HCEC 1CT (cell line): Measurements from ENCODE around the gene INPP5D.
"Not testable (repeated sequence)": the region's sequence is repeated elsewhere in the genome, so short reads cannot be mapped to it uniquely, and the experiment has no call there.

ENCODE experiments used
- DNase-seq: peaks from one replicate; pipeline ENCODE4 v3.0.0-alpha.2; 2017

Gene INPP5D

DNA sequence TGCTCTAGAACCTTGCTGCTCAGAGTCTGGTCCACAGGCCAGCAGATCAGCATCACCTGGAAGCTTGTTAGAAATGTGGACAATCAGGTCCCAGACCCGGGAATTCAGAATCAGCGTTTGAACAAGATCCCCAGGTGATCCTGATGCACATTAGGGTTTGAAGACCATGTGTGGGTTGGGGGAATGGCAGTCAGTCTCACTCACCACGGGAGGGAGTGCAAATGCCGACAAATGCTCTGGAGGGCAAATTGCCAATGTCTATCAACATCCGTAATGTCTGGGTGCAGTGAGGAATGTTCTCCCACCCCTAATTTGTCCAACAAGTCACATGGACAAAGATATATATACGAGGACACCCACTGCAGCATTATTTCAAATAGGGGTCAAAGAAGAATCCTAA lies 34.5 kb downstream of the INPP5D start:
- no peak for DNase-seq

DNA sequence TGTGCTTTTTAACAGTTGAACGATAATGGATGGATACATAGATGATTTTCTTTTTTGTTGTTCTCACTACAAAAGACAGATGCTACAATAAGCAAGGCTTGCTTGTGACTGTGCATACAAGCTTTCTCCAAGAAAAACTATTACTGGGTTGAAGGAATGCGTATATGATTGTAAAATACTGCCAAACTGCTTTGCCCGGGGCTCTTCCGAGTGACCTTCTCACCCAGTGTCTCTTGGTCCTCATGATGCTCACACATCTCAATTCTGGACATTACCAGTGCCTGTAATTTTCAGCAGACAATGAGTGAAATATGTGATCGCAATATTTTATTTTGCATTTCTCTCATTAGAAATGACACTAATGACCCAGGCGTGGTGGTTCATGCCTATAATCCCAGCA lies 35.9 kb downstream of the INPP5D start:
- DNase-seq: no peak

DNA sequence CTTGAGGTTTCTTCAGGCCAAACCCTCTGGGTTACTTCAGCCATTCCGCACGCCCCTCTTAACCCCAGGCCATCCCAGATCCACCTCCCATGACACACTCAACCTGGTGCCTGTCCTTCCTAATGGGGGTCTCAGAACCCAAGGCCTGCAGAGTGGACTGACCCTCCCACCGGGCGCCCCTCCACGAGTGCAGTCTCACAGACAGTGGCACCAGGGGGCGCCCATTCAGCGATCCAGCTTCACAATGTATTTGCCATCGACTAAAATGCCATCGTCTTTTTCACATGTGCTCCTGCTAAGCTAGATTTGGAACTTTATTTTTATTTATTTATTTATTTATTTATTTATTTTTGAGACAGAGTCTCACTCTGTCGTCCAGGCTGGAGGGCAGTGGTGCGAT lies 38.5 kb downstream of the INPP5D start:
- DNase-seq: no peak

DNA sequence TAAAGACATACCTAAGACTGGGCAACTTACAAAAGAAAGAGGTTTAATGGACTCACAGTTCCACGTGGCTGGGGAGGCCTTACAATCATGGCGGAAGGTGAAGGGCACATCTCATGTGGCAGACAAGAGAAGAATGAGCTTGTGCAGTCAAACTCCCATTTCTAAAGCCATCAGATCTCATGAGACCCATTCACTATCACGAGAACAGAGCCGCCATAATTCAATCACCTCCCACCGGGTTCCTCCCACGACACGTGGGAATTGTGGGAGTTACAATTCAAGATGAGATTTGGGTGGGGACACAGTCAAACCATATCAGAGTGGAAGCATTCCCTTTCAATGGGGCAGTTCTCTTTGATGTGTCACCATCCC lies 39.7 kb downstream of the INPP5D start:
- not testable (repeated sequence) for DNase-seq

DNA sequence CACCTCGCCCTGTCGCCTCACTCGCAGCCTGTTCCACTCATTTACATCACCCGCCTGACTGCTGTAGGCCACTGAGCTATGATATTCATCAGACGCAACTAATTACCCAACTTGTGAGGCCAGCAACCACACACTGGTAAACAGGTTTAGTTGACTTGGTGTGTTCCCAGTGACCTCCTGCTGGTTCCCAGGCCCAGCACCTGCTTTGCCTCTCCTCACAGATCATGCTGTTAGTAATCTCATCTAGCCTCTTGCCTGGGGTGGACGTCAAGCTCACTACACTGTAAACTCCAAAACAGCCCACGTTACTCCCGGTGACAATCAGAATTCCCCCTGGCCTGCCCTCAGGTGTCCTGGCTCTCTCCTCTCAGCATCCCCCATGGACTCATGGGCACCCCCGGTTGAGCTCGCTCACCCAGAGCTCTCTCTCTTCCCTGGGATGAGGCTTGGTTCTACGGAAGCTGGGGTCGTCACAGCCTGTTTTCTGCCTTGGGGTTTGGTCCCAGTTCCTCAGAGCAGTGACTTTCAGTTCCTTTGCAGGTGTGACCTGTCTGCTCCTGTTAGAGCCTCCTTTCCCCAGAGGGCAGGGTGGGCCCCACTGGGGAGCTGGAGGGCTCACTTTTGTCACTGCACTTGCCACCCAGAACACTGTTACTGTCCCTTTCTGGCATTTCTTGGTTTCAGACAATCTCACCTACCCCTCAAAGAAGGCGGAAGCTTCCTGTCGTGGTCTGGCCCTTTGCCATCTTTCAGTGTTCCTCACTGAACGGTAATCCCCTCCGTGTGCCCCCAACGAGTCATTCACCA lies 40.3 kb downstream of the INPP5D start:
- DNase-seq: no peak

DNA sequence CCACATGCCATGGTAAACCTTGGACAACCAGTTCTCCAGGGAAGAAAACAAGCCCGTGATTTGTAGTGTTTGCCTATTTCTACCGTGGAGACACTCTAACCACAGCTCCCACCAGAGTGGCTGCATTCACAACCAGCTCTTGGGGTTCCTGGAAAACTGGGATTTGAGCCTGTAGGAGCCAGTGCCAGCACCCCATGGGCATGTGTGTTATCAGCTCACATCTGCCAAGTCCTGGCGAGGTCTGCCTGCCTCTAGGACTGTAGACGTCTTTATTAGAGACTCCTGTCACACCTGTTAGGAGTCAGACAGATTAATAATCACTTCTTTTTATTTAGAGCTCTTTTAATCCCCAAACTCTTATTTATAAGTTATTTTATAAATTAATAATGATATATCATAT lies 41.0 kb downstream of the INPP5D start:
- no peak for DNase-seq

DNA sequence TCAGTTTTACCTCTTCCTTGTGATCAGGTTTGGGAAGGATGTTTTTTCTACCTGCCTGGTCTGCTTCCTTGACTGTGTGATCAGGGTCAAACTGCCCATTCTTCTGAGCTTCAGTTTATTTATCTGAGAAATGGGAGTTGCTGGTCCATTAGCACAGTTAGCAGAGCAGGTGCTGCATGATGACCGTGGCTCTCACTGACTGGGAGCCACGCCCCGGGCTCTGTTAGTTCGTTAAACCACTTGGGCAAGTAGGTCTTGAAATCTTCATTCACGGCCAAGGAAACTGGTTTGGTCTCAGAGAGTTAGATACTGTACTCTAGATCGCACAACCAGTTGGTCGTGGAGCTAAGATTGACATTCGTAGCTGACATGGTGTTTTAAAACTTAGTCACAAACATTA lies 41.7 kb downstream of the INPP5D start:
- DNase-seq: no peak

DNA sequence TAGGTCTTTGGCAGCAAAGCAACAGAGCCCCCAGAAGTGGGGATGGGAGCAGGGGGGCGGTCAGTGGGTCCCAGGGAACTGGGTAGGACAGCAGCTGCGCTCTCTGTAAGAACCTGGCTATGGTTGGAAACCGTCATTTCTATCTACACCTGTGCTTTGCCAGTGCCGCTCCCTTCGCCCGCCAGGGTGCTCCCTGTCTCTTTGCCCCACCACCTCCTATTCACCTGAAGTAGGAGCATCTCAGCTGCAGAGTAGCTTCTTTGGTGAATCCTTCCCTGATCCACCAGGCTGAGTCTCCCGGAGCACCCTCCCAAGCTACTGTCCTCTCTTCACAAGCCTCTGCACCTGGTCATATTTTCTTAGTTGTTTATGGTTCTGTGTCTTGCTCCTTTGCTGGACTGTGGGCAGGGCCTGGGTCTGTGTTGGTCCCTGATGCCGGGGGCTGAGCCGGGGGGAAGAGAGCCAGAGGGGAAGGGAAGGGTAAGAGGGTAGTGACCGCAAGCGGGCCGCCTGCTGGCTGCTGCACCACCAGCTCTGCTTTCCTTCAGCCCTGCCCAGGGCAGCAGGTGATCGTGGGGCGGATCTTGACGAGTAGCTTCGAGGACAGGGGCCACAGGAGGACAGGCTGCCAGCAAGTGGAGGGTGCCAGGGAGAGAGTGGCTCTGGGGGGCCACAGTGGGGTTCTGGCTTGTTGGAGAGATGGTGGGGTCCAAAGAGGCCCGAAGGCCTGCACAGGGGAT lies 45.2 kb downstream of the INPP5D start:
- DNase-seq: no peak

DNA sequence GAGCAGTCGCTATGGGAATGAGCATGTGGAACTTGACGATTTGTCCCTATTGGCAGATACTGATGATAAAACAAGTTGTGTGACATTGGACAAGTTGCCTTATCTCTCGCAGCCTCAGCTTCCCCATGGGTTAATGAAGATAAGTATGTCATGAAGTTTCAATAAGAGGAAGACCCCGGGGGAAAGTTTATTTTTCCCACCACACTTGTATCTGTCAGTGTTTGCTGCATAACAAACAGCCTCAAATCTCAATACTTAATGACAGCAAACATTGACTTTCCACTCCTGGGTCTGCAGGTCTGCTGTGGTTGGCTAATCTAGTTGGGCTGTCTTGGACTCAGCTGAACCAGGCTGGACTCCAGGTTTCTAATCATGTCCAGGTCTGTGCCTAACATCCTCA lies 45.8 kb downstream of the INPP5D start:
- DNase-seq: no peak

DNA sequence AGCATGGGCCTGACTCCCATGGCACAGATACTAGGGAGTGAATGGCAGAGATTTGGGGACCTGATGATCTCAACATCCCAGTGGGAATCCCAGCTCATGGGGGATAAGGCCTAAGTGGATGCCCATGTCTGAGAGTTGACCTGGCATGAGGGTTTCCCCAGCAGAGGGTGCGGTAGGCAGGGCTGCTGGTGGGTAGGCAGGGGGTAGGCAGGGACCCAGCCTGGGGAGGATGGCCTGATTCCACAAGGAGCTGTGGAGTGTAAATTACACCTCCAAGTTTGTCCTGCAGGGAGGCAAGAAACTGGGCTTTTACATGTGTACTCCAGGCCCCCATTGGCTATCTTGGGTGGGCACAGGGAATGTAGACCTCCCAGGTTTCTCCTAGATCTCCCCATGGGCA lies 46.9 kb downstream of the INPP5D start:
- DNase-seq: no peak

DNA sequence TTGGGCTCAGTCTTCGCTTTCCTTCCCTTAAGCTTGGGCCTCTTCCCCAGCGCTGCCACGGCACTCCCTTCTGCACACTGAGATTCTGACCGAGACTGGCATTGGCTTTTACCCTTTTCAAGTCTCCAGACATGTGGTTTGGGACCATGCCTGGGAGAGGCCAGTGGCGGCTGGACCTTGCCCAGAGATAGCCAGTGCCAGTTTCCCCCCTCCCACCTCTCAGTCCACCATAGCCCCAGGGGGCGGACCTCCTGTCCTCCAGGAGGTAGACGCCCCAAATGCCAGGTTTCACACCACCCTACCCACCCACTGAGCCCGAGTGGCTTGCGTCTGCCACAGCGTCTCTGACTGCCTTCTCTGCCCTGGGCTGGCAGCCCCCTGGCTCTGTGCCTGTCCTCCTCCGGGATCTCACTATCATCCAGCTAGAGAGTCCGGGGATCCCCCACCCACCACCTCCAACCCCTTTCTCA lies 47.7 kb downstream of the INPP5D start:
- DNase-seq: no peak

DNA sequence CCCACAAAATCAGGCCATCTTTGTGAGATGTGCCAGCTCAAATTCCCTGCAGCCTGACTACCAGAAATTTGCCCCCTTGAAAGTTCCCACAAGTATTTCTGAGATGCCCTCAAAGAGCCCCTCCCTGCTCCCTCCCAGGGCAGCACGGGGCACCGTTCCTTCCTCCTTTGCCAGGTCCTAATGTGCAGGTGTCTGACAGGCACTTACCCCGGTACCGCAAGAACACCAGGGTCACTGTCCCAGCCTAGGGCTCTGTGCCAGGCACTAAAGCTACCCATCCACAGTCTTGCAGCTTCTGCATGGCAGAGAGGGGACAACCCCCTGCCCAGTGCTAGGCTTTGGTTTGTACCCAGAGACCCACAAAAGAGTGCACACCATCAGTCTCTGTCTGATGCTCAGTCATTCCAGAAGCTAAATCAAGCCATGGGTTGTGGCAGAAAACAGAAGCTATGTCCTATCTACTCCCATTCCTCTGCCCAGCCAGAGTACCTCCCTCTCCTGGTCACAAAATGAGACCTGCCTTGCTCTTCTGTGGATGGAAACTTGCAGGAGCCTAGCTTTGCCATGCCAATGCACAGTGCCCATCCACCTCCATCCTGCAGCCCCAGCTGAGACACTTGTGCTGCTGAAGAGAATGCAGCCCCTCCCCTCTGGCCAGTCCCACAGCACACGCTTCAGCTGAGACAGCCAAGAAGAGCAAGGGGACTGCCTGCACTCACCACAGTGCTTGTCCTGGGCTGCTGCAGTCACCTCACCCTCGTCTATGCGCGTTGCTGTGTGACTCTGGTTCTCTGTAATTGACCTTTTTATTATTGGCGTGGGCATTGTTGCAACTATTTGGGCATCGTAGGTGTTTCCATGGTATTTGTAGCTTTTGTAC lies 48.7 kb downstream of the INPP5D start:
- DNase-seq: no peak

DNA sequence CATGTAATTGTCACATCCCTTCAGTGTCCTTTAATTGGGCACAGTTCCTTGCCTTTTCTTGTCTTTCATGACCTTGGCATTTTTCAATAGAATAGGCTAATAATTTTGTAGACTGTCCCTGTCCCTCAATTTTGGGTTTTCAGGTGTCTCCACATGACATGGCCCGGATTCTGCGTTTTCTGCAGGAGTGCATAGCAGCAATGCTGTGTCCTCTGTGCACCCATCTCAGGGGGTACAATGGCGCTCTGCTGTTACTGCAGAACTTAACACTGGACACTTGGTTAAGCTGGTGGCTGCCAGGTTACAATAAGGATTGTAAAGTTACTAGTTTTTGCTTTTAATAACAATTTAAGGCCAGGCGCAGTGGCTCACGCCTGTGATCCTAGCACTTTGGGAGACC lies 51.3 kb downstream of the INPP5D start:
- no peak for DNase-seq

DNA sequence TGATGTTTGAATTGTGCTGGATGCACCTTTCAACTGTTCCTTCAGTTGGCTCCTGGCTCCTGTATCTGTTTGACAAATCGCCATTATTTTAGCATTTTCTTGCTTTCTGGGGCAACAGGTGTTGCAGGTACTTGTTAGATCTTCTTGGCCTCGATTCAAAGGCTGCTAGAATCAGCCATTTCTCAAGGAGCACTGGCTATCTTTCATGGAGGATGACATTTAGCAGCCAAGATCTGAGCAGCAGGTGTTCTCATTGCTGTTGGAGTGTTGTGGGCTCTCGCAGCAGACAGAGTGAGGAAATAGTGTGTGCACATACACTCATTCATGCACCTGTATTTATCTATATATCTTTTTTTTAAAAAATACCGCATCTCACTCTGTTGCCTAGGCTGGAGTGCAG lies 52.2 kb downstream of the INPP5D start:
- DNase-seq: no peak

DNA sequence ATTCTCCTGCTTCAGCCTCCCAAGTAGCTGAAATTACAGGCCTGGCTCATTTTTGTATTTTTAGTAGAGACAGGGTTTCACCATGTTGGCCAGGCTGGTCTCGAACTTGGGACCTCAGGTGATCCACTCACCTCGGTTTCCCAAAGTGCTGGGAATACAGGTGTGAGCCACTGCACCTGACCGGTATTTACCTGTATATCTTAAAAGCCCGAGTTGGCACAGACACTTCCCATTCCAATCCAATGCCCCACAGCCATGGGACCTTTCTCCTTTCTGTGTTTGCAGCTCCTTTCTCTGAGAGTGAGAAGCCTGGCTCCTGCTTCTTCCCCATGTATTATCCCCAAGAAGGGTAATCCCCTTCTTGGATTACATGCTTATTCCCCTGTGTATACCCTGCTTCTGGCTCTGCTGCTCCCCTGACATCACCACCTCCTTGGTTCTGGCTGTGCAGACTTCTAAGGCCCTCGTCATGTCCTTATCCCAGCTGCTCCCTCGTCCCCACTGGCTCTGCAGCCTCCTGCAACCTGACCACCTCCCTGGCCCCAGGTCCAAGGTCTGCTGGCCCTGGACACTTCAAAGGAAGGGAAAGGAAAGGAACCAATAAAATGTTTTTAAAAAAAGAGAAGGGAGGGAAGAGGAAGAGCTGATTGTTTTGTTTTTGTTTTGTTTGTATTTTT lies 52.8 kb downstream of the INPP5D start:
- DNase-seq: no peak

DNA sequence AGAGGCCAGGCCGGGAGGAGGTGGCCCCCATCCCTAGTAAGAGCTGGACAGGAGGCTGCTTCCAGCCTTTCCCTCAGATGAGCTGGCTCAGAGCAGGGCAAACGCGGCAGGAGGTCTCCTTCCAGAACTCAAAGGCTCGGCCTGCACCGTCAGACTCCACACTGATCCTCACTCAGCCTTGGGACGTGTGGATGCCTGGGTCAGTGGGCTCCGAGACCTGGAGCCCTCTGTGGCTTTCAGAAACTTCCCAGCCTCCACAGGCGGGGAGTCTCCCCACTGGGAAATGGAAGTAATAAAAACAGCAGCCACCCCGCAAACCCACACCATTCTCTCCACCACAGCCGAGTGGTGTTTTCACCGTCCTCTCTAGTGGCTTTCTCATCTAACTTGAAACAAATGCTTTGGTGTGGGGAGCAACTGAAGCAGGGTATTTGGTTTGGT lies 54.3 kb downstream of the INPP5D start:
- no peak for DNase-seq

DNA sequence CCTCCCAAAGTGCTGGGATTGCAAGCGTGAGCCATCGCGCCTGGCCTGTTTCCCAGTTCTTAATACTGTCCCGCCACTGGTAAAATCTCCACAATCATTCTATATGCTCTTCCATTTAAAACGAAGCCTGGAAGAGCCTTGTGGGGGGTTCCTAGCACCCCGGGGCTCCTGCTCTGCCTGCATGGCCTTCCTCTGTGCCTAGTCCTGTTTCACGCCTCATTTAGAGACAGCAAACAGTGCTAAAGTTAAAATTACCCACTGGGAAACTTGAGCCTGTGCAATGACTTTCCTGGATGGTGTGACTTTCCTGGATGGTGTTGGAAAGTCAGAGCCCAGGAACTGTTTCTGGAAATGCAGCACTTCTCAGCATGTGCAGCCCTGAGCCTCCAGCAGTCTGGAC lies 55.0 kb downstream of the INPP5D start:
- DNase-seq: no peak

DNA sequence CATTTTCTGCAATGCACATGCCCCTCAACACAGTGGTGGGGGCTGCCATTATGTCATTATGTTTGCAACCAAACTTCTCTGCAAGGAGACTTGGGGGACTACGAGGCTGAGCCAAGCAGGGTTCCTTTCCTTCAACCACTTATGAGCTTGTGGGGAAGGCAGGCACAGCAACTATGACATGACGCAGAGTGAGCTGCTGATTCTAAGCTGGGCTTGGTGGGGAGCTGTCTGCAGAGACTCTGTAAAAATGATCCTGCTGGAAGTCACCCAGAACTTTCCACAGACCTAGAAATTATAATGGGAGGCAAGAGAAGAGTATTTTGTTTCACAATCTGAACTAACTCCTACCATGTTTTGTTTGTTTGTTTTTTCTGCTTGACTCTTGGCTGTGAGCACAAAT lies 55.6 kb downstream of the INPP5D start:
- no peak for DNase-seq

DNA sequence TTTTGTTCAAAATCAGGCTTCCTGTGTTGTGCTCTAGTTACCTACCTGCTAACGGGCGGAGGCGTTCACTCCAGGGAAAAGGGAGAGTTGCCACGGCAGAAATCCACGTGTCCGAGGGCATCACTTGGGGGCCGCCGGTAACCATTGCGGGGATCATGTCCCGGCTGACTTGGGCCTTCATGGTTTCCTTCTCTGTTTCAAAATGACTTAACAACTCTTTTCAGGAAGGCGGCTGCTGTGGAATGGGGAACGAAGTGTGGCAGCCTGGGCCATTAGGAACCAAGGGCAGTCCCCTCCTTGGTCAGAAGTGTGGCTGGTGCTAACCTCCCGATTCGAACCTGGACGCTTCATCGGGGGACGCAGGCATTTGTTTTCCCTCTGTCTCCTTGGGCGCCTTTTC lies 56.8 kb downstream of the INPP5D start:
- DNase-seq: no peak

DNA sequence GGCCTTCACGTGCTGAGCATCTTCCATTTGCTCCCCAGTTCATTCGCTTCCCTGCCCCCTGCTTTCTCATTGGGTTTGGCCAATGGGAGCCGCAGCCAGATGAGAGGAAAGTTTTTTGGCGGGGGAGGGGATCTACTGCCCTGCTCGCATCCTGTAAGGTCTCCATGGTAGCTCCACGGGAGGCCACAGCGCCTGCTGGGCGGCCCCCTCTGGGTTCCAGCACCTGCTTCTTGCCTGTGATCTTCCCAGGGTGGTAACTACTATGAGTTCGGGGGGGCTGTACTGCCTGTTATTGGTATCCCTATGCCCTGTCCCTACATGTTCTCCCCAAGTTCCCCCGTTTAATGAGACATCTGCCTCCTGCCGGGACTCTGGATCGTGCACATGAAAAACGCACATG lies 57.2 kb downstream of the INPP5D start:
- no peak for DNase-seq

DNA sequence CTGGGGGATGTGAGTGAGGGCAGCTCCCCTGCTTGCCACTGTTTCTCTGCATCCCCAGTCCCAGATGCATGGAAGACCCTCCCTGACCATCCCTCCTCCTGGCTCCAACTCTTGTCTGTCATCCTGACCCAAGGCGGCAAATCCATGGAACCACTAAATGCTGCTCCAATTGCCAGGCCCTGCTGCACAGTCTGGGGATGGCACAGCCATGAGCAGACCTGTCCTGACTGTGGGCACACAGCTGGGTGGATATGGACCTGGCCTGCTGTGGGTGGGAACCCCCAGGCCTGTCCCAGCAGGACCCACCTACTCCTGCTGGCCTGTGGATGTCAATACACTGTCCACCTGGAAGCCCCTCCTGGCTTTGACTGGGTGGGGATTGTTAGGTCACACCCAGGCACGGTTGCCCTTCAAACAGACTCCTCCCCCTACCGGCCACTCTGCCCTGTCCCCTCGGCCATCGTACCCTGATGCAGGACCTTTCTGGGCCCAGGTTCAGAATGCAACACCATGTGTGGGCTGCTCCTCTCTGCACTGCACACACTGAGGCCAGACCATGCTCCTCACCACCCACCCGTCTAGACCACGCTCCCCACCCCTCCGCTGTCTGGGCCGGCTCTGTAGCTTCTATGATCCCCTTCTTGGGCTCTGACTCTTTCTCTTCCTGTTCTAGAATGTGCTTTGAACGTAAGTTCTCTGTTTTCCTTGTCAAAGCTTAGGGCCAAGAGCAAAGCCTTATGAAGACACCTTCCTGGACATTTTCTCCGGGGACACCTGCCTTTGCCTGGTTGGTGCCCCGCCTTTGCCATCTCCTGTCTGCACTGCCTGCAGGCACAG lies 57.9 kb downstream of the INPP5D start:
- no peak for DNase-seq

DNA sequence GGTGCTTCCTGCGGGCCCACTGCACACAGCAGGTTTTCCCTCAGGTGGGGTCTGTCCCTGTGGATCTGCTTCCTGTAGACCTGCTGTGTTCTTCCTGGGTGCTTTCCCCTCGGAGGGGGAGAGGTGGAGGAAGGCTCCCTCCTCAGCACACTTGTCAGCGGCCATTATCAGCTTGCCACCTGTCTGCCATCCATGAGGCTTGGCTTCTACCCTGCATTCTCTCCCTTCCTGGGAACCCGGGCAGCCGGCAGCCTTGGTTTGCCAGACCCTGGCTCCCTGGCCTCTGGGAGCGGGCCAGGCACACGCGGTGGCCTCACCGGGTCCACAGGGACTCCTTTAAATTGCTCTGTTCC lies 58.5 kb downstream of the INPP5D start:
- no peak for DNase-seq
